SK-N-SH (cell line): ENCODE results near the gene AHDC1. TPM values are rescaled to one million over a fixed set of nuclear protein-coding genes. Genes with fewer than 3 reads are reported as not detected.

Source experiments
- CTCF ChIA-PET: fragments of 300-600, 350-600 bp; formaldehyde crosslinking; extraction: SDS; loops from one replicate; lab custom pipeline; 2021; lab: Yijun Ruan, JAX
- POLR2A ChIA-PET: fragments of 350-600 bp; sonication (Branson Sonifier 250); formaldehyde crosslinking; extraction: SDS; loops from one replicate; lab custom pipeline; 2020; ENCODE audit warnings: antibody characterized with exemption, inconsistent platforms; lab: Yijun Ruan, JAX
- DNase-seq: peaks from one replicate; pipeline ENCODE4 v3.0.0; 2012
- H2AFZ ChIP-seq: fragments of 200-600 bp; sonication (generic); 2 replicates; pipeline ENCODE4 v1.8.1; 2016; ENCODE audit warnings: antibody characterized with exemption, mild to moderate bottlenecking, low read depth
- H3F3A ChIP-seq: fragments of 200-600 bp; sonication (generic); replicated peaks from 2 replicates; pipeline ENCODE3; 2016; ENCODE audit warnings: antibody characterized with exemption, mild to moderate bottlenecking; ENCODE audit not compliant: insufficient read depth
- H3K27ac ChIP-seq, 2 experiments: fragments of 200-500 bp in 1 of 2; fragments of 200-600 bp in 1 of 2; sonication (Bioruptor generic) in 1 of 2; sonication (generic), shearing (Covaris generic) in 1 of 2; 2 replicates each; pipeline versions ENCODE4 v1.5.1 to v1.6.1; 2014 to 2016; ENCODE audit warnings: low read depth in 2 of 2, inconsistent platforms in 1 of 2, low read length in 1 of 2, mild to moderate bottlenecking in 1 of 2, mixed read lengths in 1 of 2
- H3K27me3 ChIP-seq: fragments of 200-600 bp; sonication (generic), shearing (Covaris generic); 2 replicates; pipeline ENCODE4 v1.6.1; 2016; ENCODE audit warnings: mixed run types; ENCODE audit not compliant: insufficient read depth
- H3K36me3 ChIP-seq, 2 experiments: fragments of 200-500 bp in 1 of 2; fragments of 200-600 bp in 1 of 2; sonication (Bioruptor generic) in 1 of 2; sonication (generic) in 1 of 2; replicated peaks in 1 of 2; 2 replicates each; pipeline versions ENCODE3 to v1.5.1; 2014 to 2016; ENCODE audit warnings: low read length in 1 of 2, mild to moderate bottlenecking in 1 of 2; ENCODE audit not compliant: insufficient read depth in 2 of 2, control insufficient read depth in 1 of 2
- H3K4me1 ChIP-seq, 2 experiments: fragments of 200-500 bp in 1 of 2; fragments of 200-600 bp in 1 of 2; sonication (Bioruptor generic) in 1 of 2; sonication (generic), shearing (Covaris generic) in 1 of 2; 2 replicates each; pipeline versions ENCODE4 v1.5.1 to v1.6.1; 2014 to 2016; ENCODE audit warnings: low read depth in 1 of 2, low read length in 1 of 2, mixed run types in 1 of 2; ENCODE audit not compliant: insufficient read depth in 2 of 2, control insufficient read depth in 1 of 2
- H3K4me2 ChIP-seq: fragments of 200-600 bp; sonication (generic), shearing (Covaris generic); 2 replicates; pipeline ENCODE4 v1.6.1; 2017; ENCODE audit warnings: mixed run types
- H3K4me3 ChIP-seq, 2 experiments: fragments of 200-500 bp in 1 of 2; fragments of 200-600 bp in 1 of 2; sonication (Bioruptor generic) in 1 of 2; sonication (generic), shearing (Covaris generic) in 1 of 2; 2 replicates each; pipeline versions ENCODE4 v1.5.1 to v1.8.1; 2014 to 2016; ENCODE audit warnings: low read depth in 2 of 2, inconsistent platforms in 1 of 2, low read length in 1 of 2, mild to moderate bottlenecking in 1 of 2, mixed read lengths in 1 of 2, moderate library complexity in 1 of 2
- H3K79me2 ChIP-seq: fragments of 200-600 bp; sonication (generic); 2 replicates; pipeline ENCODE4 v1.8.1; 2017; ENCODE audit warnings: mild to moderate bottlenecking; ENCODE audit not compliant: insufficient read depth
- H3K9ac ChIP-seq: fragments of 200-600 bp; sonication (generic); 2 replicates; pipeline ENCODE4 v1.6.1; 2017; ENCODE audit warnings: mixed run types
- H3K9me2 ChIP-seq: fragments of 200-600 bp; sonication (generic); 2 replicates; pipeline ENCODE4 v1.6.1; 2017; ENCODE audit warnings: mixed run types
- H3K9me3 ChIP-seq: fragments of 200-600 bp; sonication (generic); 2 replicates; pipeline ENCODE4 v1.6.1; 2017; ENCODE audit warnings: mixed run types, mild to moderate bottlenecking, moderate library complexity
- H4K20me1 ChIP-seq: fragments of 200-600 bp; sonication (generic); 2 replicates; pipeline ENCODE4 v1.6.1; 2017; ENCODE audit warnings: mild to moderate bottlenecking, mixed run types; ENCODE audit not compliant: insufficient read depth
- CHD2 ChIP-seq: fragments of 150-350 bp; IDR thresholded peaks from 2 replicates; pipeline ENCODE4 v1.6.1; 2018; ENCODE audit warnings: low read length; ENCODE audit not compliant: partially characterized antibody
- EZH2phosphoT487 ChIP-seq: fragments of 200-600 bp; sonication (generic); IDR thresholded peaks from 2 replicates; pipeline ENCODE4 v1.6.1; 2017; ENCODE audit warnings: low read depth, mixed run types, mild to moderate bottlenecking, antibody characterized with exemption, moderate library complexity, borderline replicate concordance
- FOXJ3 ChIP-seq: sonication (generic); formaldehyde crosslinking; IDR thresholded peaks from 2 replicates; pipeline ENCODE4 v1.5.1; 2020; ENCODE audit warnings: mild to moderate bottlenecking, missing genetic modification reagents
- FOXM1 ChIP-seq: IDR thresholded peaks from 2 replicates; pipeline ENCODE4 v1.4.0; 2012; ENCODE audit warnings: low read depth, mild to moderate bottlenecking
- GABPA ChIP-seq: IDR thresholded peaks from 2 replicates; pipeline ENCODE4 v1.4.0; 2012; ENCODE audit warnings: low read depth, mild to moderate bottlenecking
- MXI1 ChIP-seq: IDR thresholded peaks from 2 replicates; pipeline ENCODE4 v1.6.1; 2012; ENCODE audit warnings: mild to moderate bottlenecking, low read depth, low read length, improper control_type of control experiment
- NRF1 ChIP-seq: IDR thresholded peaks from 2 replicates; pipeline ENCODE4 v1.6.1; 2012; ENCODE audit warnings: low read depth, mild to moderate bottlenecking, low read length
- POLR2AphosphoS5 ChIP-seq: IDR thresholded peaks from 2 replicates; pipeline ENCODE4 v1.6.1; 2012; ENCODE audit warnings: low read depth, low read length
- RFX5 ChIP-seq: IDR thresholded peaks from 2 replicates; pipeline ENCODE4 v1.6.1; 2012; ENCODE audit warnings: mild to moderate bottlenecking, improper control_type of control experiment, low read length
- SMC3 ChIP-seq: IDR thresholded peaks from 2 replicates; pipeline ENCODE4 v1.6.1; 2012; ENCODE audit warnings: low read depth, low read length, improper control_type of control experiment
- TAF1 ChIP-seq: IDR thresholded peaks from 2 replicates; pipeline ENCODE4 v1.6.1; 2012; ENCODE audit warnings: low read depth, mild to moderate bottlenecking, low read length, moderate library complexity, borderline replicate concordance
- TCF12 ChIP-seq: IDR thresholded peaks from 2 replicates; pipeline ENCODE4 v1.4.0; 2012
- TEAD4 ChIP-seq: IDR thresholded peaks from 2 replicates; pipeline ENCODE4 v1.4.0; 2012; ENCODE audit warnings: mild to moderate bottlenecking, borderline replicate concordance; ENCODE audit not compliant: insufficient read depth
- USF1 ChIP-seq: IDR thresholded peaks from 2 replicates; pipeline ENCODE4 v1.4.0; 2012; ENCODE audit warnings: low read depth, borderline replicate concordance
- USF2 ChIP-seq: fragments of 150-350 bp; IDR thresholded peaks from 2 replicates; pipeline ENCODE4 v1.6.1; 2017; ENCODE audit warnings: antibody characterized with exemption, low read length, low read depth, borderline replicate concordance
- YY1 ChIP-seq: IDR thresholded peaks from 2 replicates; pipeline ENCODE4 v1.4.0; 2012; ENCODE audit warnings: low read depth, mild to moderate bottlenecking
- WGBS: methylation state at CpG from one replicate; pipeline ENCODE4 v1.1.6; 2017; ENCODE audit warnings: low lambda C conversion rate; 5-methylcytosine and 5-hydroxymethylcytosine counted together
- polyA plus RNA-seq, 3 experiments: library from polyadenylated mRNA; depleted of rRNA; stranded (reverse); fragments of >200 nt; gene quantifications; 2 replicates each; pipeline ENCODE4 v1.2.3, GENCODE V29; 2012
- TF ChIP-seq, protein P1 (sequence below): IDR thresholded peaks from 2 replicates; pipeline ENCODE4; 2012
- TF ChIP-seq, protein P2 (sequence below): IDR thresholded peaks from 2 replicates; pipeline ENCODE4 v1.6.1; 2012; ENCODE audit warnings: mild to moderate bottlenecking, low read depth, low read length, moderate library complexity
- TF ChIP-seq, protein P3 (sequence below): fragments of 200-600 bp; sonication (generic); IDR thresholded peaks from 2 replicates; pipeline ENCODE4 v1.6.1; 2017; ENCODE audit warnings: antibody characterized with exemption, mild to moderate bottlenecking, moderate library complexity

AHDC1 gene
- polyA plus RNA-seq, 1 of the 3 experiments (the other 2 are of a cell fraction) = 8.5 TPM

GRCh38 chr1:27492796-27493195 is 111.1 kb downstream of the AHDC1 start (continued):
- TF ChIP-seq USF1 (no peak), GABPA (no peak), MXI1 (no peak), RFX5 (no peak), TEAD4 (no peak), USF2 (no peak), NRF1 (no peak), TAF1 (no peak)
- TF ChIP-seq, protein P1, sequence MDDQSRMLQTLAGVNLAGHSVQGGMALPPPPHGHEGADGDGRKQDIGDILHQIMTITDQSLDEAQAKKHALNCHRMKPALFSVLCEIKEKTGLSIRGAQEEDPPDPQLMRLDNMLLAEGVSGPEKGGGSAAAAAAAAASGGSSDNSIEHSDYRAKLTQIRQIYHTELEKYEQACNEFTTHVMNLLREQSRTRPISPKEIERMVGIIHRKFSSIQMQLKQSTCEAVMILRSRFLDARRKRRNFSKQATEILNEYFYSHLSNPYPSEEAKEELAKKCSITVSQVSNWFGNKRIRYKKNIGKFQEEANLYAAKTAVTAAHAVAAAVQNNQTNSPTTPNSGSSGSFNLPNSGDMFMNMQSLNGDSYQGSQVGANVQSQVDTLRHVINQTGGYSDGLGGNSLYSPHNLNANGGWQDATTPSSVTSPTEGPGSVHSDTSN = no peak
- TF ChIP-seq, protein P2, sequence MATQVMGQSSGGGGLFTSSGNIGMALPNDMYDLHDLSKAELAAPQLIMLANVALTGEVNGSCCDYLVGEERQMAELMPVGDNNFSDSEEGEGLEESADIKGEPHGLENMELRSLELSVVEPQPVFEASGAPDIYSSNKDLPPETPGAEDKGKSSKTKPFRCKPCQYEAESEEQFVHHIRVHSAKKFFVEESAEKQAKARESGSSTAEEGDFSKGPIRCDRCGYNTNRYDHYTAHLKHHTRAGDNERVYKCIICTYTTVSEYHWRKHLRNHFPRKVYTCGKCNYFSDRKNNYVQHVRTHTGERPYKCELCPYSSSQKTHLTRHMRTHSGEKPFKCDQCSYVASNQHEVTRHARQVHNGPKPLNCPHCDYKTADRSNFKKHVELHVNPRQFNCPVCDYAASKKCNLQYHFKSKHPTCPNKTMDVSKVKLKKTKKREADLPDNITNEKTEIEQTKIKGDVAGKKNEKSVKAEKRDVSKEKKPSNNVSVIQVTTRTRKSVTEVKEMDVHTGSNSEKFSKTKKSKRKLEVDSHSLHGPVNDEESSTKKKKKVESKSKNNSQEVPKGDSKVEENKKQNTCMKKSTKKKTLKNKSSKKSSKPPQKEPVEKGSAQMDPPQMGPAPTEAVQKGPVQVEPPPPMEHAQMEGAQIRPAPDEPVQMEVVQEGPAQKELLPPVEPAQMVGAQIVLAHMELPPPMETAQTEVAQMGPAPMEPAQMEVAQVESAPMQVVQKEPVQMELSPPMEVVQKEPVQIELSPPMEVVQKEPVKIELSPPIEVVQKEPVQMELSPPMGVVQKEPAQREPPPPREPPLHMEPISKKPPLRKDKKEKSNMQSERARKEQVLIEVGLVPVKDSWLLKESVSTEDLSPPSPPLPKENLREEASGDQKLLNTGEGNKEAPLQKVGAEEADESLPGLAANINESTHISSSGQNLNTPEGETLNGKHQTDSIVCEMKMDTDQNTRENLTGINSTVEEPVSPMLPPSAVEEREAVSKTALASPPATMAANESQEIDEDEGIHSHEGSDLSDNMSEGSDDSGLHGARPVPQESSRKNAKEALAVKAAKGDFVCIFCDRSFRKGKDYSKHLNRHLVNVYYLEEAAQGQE = no peak

GRCh38 chr1:27491748-27492700 is 111.9 kb downstream of the AHDC1 start:
- no peaks in the 10 kb centered on the region for H3K27me3 ChIP-seq
- no peaks in the 10 kb centered on the region for H3K9me3 ChIP-seq
- no peak overlapping the region for H3K27ac ChIP-seq
- H3K79me2 ChIP-seq = peaks cover 26% of the 10 kb centered on the region
- ChIA-PET POLR2A (interaction anchor here (1.5 kb wide), 1 partner anchor 192 kb away, joined by 3 read pairs; no protein-coding TSS in a partner anchor), CTCF (interaction anchor here (1.1 to 2.1 kb wide), 3 partner anchors 11 to 192 kb away, joined by 3 to 7 read pairs (median 3); no protein-coding TSS in a partner anchor)
- no peak overlapping the region for H3K4me3 ChIP-seq
- no peaks in the 10 kb centered on the region for H3K36me3 ChIP-seq
- no peak overlapping the region for H3K4me2 ChIP-seq
- peaks cover 6 to 9% of the 10 kb centered on the region in 2 experiments; a peak in 3 of 4 replicates for H3K4me1 ChIP-seq
- DNase-seq = no peak
- peak overlapping the region; percentile 76; the same call in 1 of the 2 replicates for H2AFZ ChIP-seq
- peaks cover 14% of the 10 kb centered on the region for H3F3A ChIP-seq
- no peak overlapping the region for H3K9ac ChIP-seq
- TF ChIP-seq TCF12 (no peak), EZH2phosphoT487 (no peak), MXI1 (no peak), SMC3 (no peak), RFX5 (no peak), FOXM1 (no peak), CHD2 (no peak), YY1 (no peak), POLR2AphosphoS5 (no peak), FOXJ3 (CRISPR knock-in tag) (no peak)
- TF ChIP-seq, protein P3, sequence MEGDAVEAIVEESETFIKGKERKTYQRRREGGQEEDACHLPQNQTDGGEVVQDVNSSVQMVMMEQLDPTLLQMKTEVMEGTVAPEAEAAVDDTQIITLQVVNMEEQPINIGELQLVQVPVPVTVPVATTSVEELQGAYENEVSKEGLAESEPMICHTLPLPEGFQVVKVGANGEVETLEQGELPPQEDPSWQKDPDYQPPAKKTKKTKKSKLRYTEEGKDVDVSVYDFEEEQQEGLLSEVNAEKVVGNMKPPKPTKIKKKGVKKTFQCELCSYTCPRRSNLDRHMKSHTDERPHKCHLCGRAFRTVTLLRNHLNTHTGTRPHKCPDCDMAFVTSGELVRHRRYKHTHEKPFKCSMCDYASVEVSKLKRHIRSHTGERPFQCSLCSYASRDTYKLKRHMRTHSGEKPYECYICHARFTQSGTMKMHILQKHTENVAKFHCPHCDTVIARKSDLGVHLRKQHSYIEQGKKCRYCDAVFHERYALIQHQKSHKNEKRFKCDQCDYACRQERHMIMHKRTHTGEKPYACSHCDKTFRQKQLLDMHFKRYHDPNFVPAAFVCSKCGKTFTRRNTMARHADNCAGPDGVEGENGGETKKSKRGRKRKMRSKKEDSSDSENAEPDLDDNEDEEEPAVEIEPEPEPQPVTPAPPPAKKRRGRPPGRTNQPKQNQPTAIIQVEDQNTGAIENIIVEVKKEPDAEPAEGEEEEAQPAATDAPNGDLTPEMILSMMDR = no peak
- no peaks in the 10 kb centered on the region for H3K9me2 ChIP-seq
- WGBS = 73% methylated on average over 9 of the region's 9 CpGs
- H4K20me1 ChIP-seq = peaks cover 14% of the 10 kb centered on the region; the same call in 1 of the 2 replicates
